Measurements from ENCODE around the gene RSPH4A.

Gene RSPH4A

DNA sequence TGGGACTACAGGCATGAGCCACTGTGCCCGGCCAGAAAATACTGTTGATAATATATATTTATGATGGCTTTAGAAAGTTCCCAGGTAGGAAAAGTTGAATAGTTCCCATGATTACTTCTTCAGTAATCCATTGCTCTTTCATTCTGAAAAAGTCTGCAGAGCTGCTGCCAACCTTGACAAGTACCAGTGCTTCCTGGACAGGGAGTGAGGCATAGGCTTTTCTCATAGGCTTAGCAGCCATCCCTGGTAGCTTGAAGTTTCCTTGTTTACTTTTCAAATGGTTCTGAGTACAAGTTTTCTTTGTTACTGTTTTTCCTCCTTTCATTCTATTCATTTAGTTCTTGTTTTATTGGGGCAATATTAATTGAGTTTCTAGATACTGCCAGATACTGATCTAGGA lies 37.1 kb upstream of the RSPH4A start:
- no peaks in the 10 kb centered on the region for H3F3A ChIP-seq (ENCODE audit: low read depth)
- no peak overlapping the region for H2AFZ ChIP-seq (ENCODE audit: low read length)
- H4K20me1 ChIP-seq (ENCODE audit: insufficient read depth, low read length, poor library complexity, severe bottlenecking) = peaks cover 2% of the 10 kb centered on the region
- H3K9me3 ChIP-seq (ENCODE audit: insufficient read depth, low read depth, low read length) = no peaks in the 10 kb centered on the region
- no peak overlapping the region for H3K9ac ChIP-seq (ENCODE audit: low read depth, low read length, poor library complexity, severe bottlenecking)
- no peak overlapping the region for H3K4me3 ChIP-seq (ENCODE audit: low read length, poor library complexity, severe bottlenecking)
- H3K36me3 ChIP-seq (ENCODE audit: insufficient read depth, low read length) = peaks cover 12% of the 10 kb centered on the region; the same call in 1 of the 2 replicates
- no peaks in the 10 kb centered on the region for H3K27me3 ChIP-seq (ENCODE audit: insufficient read depth, low read length, poor library complexity, severe bottlenecking)
- H3K4me2 ChIP-seq (ENCODE audit: low read depth, low read length, poor library complexity, severe bottlenecking) = peak overlapping the region; percentile 8
- TF ChIP-seq, protein P1, sequence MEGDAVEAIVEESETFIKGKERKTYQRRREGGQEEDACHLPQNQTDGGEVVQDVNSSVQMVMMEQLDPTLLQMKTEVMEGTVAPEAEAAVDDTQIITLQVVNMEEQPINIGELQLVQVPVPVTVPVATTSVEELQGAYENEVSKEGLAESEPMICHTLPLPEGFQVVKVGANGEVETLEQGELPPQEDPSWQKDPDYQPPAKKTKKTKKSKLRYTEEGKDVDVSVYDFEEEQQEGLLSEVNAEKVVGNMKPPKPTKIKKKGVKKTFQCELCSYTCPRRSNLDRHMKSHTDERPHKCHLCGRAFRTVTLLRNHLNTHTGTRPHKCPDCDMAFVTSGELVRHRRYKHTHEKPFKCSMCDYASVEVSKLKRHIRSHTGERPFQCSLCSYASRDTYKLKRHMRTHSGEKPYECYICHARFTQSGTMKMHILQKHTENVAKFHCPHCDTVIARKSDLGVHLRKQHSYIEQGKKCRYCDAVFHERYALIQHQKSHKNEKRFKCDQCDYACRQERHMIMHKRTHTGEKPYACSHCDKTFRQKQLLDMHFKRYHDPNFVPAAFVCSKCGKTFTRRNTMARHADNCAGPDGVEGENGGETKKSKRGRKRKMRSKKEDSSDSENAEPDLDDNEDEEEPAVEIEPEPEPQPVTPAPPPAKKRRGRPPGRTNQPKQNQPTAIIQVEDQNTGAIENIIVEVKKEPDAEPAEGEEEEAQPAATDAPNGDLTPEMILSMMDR (conservative IDR thresholded peaks at IDR 0.05; ENCODE audit: low read length) = no peak
- no peak for TF ChIP-seq EZH2phosphoT487 (IDR thresholded peaks at IDR 0.05; ENCODE audit: borderline replicate concordance)
- peaks cover 27% of the 10 kb centered on the region for H3K4me1 ChIP-seq (ENCODE audit: insufficient read depth, low read length, poor library complexity, severe bottlenecking)
- peaks cover 55% of the 10 kb centered on the region; the same call in 1 of the 2 replicates for H3K79me2 ChIP-seq (ENCODE audit: insufficient read depth, low read length)
- no peaks in the 10 kb centered on the region for H3K9me2 ChIP-seq (replicated peaks; ENCODE audit: low read depth, low read length)

DNA sequence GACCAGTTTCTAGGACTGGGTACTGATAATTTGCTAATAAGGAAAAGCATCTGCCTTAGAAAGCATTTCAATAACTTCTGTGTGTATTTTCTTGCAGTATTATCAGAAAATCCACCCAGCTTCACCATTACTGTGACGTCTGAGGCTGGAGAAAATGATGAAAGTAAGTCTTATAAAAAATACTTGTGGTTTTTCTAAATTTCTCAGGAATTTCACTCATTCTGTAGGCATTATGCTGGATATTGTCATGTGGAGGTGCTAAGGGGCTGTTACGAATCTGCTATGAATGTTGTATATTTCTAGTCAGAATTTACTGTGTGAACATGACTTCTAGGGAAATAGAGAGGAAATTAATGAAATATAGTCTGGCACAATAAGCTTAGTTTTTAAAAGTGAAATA lies 36.1 kb upstream of the RSPH4A start:
- Histone ChIP-seq H3K9ac (ENCODE audit: low read depth, low read length, poor library complexity, severe bottlenecking) (no peak overlapping the region), H3K9me3 (ENCODE audit: insufficient read depth, low read depth, low read length) (no peaks in the 10 kb centered on the region), H3K27me3 (ENCODE audit: insufficient read depth, low read length, poor library complexity, severe bottlenecking) (no peaks in the 10 kb centered on the region), H4K20me1 (ENCODE audit: insufficient read depth, low read length, poor library complexity, severe bottlenecking) (peaks cover 2% of the 10 kb centered on the region), H3K79me2 (ENCODE audit: insufficient read depth, low read length) (peaks cover 44% of the 10 kb centered on the region; the same call in 1 of the 2 replicates), H3F3A (ENCODE audit: low read depth) (no peaks in the 10 kb centered on the region), H3K9me2 (replicated peaks; ENCODE audit: low read depth, low read length) (no peaks in the 10 kb centered on the region), H3K4me3 (ENCODE audit: low read length, poor library complexity, severe bottlenecking) (no peak overlapping the region), H2AFZ (ENCODE audit: low read length) (no peak overlapping the region), H3K36me3 (ENCODE audit: insufficient read depth, low read length) (peaks cover 22% of the 10 kb centered on the region; the same call in 1 of the 2 replicates), H3K4me2 (ENCODE audit: low read depth, low read length, poor library complexity, severe bottlenecking) (no peak overlapping the region), H3K4me1 (ENCODE audit: insufficient read depth, low read length, poor library complexity, severe bottlenecking) (peaks cover 22% of the 10 kb centered on the region)
- TF ChIP-seq, protein P1 (conservative IDR thresholded peaks at IDR 0.05; ENCODE audit: low read length) = no peak
- no peak for TF ChIP-seq EZH2phosphoT487 (IDR thresholded peaks at IDR 0.05; ENCODE audit: borderline replicate concordance)

DNA sequence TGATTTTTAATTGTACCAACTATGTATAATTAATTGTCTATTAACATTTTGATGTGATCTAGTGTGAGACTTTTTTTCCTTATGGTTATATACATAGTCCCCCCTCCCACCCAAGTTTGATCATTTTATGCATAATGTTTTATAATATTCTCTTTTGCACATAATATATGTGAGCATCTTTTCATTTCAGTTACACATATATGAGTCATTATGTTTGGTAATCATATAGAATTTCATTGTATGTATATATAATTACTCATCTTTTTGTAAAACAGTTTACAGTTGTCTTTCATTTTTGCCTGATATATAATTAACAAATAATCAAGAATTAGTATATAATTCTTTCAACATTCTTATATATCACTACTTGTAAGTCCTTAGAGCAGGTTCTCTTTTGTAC lies 30.0 kb upstream of the RSPH4A start:
- Histone ChIP-seq H3K27me3 (ENCODE audit: insufficient read depth, low read length, poor library complexity, severe bottlenecking) (no peaks in the 10 kb centered on the region), H3K9ac (ENCODE audit: low read depth, low read length, poor library complexity, severe bottlenecking) (no peak overlapping the region), H3K4me3 (ENCODE audit: low read length, poor library complexity, severe bottlenecking) (no peak overlapping the region)

More for the DNA sequence above, 30.0 kb upstream of the RSPH4A start:
- no peaks in the 10 kb centered on the region for H3K9me2 ChIP-seq (replicated peaks; ENCODE audit: low read depth, low read length)
- no peaks in the 10 kb centered on the region; the same call in 1 of the 2 replicates for H3K9me3 ChIP-seq (ENCODE audit: insufficient read depth, low read depth, low read length)
- no peaks in the 10 kb centered on the region for H3F3A ChIP-seq (ENCODE audit: low read depth)
- H2AFZ ChIP-seq (ENCODE audit: low read length) = no peak overlapping the region
- H3K4me2 ChIP-seq (ENCODE audit: low read depth, low read length, poor library complexity, severe bottlenecking) = no peak overlapping the region
- peaks cover 44% of the 10 kb centered on the region for H3K36me3 ChIP-seq (ENCODE audit: insufficient read depth, low read length)
- H4K20me1 ChIP-seq (ENCODE audit: insufficient read depth, low read length, poor library complexity, severe bottlenecking) = no peaks in the 10 kb centered on the region
- H3K4me1 ChIP-seq (ENCODE audit: insufficient read depth, low read length, poor library complexity, severe bottlenecking) = no peaks in the 10 kb centered on the region
- H3K79me2 ChIP-seq (ENCODE audit: insufficient read depth, low read length) = peaks cover 3% of the 10 kb centered on the region; the same call in 1 of the 2 replicates
- TF ChIP-seq, protein P1 (conservative IDR thresholded peaks at IDR 0.05; ENCODE audit: low read length) = no peak
- no peak for TF ChIP-seq EZH2phosphoT487 (IDR thresholded peaks at IDR 0.05; ENCODE audit: borderline replicate concordance)

Measured in Loucy (cell line).